ENCODE measurements around the gene ZNF571. TPM values are rescaled to one million over a fixed set of nuclear protein-coding genes. Genes with fewer than 3 reads are reported as not detected.

Gene ZNF571
- polyA plus RNA-seq, 1 of the 3 experiments (the other 2 are of a cell fraction): 1.1 TPM

Other genes starting within 250 kb of the ZNF571 start
- gene ZNF527, start 223.7 kb downstream of the ZNF571 start, polyA plus RNA-seq (2012; rRNA removed): 1.9 and 2.1 TPM in 2 replicates
- 2.0 and 2.5 TPM in 2 replicates for gene ZNF569, start 127.3 kb downstream of the ZNF571 start, polyA plus RNA-seq (2012; rRNA removed)
- 1.5 and 2.3 TPM in 2 replicates for gene ZNF570, start 125.4 kb downstream of the ZNF571 start, polyA plus RNA-seq (2012; rRNA removed)
- gene ZNF793, start 87.9 kb downstream of the ZNF571 start, polyA plus RNA-seq (2012; rRNA removed): 2.3 and 4.1 TPM in 2 replicates
- 0.08 TPM in 2 replicates for gene ZNF540, start 84 bp upstream of the ZNF571 start, polyA plus RNA-seq (2012; rRNA removed)
- gene ZFP30, start 60.7 kb upstream of the ZNF571 start, polyA plus RNA-seq (2012; rRNA removed): 2.3 and 2.5 TPM in 2 replicates
- 2.0 and 2.6 TPM in 2 replicates for gene ZNF607, start 125.0 kb upstream of the ZNF571 start, polyA plus RNA-seq (2012; rRNA removed)
- 1.3 and 2.1 TPM in 2 replicates for gene ZNF573, start 184.8 kb upstream of the ZNF571 start, polyA plus RNA-seq (2012; rRNA removed)